Stimulated activated effector memory CD8-positive, alpha-beta T cell treated with anti-CD3 and anti-CD28 coated beads, Interleukin-12 subunit alpha, Interleukin-12 subunit beta, amount 100 ng/mL, for 72 hours (primary cell): ENCODE measurements around the gene RD3L.

Experiments used
- ATAC-seq: fragments of 150-1000 bp; cut with Tn5 transposase; 2 replicates; pipeline ENCODE4 v1.10.0; 2021
- DNase-seq, 2 donors: peaks; one replicate each; pipeline ENCODE4 v3.0.0; 2021 to 2022; ENCODE audit warnings: low spot score in 2 of 2
- H3K27ac Mint-ChIP-seq: one replicate; pipeline ENCODE4 v1.8.0; 2022; ENCODE audit warnings: mild to moderate bottlenecking, mixed read lengths
- H3K36me3 Mint-ChIP-seq: one replicate; pipeline ENCODE4 v1.8.0; 2022; ENCODE audit warnings: mild to moderate bottlenecking, mixed read lengths
- H3K4me1 Mint-ChIP-seq: one replicate; pipeline ENCODE4 v1.8.0; 2022; ENCODE audit warnings: mixed read lengths
- H3K4me3 Mint-ChIP-seq: one replicate; pipeline ENCODE4 v1.8.0; 2022; ENCODE audit warnings: mild to moderate bottlenecking, mixed read lengths
- H3K9me3 Mint-ChIP-seq: one replicate; pipeline ENCODE4 v1.8.0; 2022; ENCODE audit warnings: mixed read lengths

The RD3L gene

DNA sequence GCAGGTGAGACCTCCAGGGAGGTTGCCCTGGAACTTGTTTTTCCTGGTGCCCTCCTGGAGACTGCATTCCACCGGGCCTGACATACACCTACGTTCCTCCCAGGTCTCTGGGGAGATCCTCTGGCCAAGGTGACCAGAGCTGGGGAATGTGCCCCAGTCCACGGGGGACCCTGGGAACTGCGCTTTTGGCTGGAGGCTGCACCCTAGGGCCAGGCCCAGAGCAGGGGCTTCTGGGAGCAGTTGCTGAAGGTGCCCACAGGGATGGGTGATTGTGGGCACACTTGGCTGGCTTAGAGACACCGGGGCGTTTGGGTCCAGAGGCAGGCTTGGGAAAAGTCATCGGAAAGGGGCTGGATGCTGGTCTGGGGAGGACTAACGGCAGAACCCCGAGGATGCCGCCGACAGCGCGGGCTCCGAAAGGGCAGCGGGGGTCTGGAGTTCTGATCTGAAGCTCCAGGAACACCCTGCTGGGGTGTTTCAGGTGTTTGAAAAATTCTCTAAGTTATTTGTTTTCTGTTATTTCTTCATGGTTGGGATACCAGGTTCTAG lies 50.6 kb downstream of the RD3L start:
- H3K4me3 Mint-ChIP-seq, result no peak overlapping the region
- no peaks in the 10 kb centered on the region for H3K36me3 Mint-ChIP-seq
- DNase-seq (no peak), ATAC-seq (no peak)
- no peaks in the 10 kb centered on the region for H3K4me1 Mint-ChIP-seq
- H3K9me3 Mint-ChIP-seq, result no peaks in the 10 kb centered on the region
- no peak overlapping the region for H3K27ac Mint-ChIP-seq

DNA sequence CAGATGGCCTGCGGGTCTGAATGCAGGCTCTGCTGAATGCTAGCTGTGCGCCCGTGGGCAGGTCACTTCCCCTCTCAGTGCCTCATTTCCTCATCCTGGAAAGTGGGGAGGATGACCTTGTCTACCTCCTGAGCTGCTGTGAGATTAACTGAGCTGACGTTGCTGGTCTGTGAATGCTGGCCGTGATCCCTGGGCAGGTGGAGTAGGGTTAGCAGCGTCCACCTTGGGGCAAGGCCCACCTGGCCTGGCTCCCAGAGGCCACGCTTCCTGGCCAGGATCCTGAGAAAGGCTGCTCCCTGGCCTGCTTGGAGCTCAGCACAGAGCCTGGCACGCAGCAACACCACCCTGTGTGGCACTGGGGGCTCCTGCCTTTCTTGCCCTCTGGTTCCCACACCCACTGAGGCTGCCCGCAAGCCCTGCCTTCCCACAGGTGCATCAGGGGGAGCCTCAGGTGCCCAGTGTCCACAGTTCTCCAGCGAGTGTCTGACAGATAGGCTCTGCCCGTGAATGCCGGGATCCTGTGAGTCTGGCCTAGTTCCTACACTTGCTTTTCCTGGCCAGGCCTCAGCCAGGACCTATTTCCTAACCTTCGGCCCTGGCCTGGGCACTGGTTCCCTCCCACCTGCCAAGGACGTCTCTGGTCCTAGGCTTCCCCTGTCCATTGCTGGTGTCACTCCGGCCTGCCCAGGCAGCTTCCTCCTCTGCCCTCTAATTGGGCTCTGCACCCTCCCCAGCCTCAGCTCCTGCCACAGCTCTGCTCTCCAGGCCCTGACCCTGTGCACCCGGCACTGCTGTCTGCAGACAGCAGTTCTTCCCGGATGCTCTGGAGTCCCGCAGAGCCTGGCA lies 51.3 kb downstream of the RD3L start:
- Mint-ChIP-seq H3K36me3 (no peaks in the 10 kb centered on the region), H3K9me3 (no peaks in the 10 kb centered on the region), H3K4me3 (no peak overlapping the region), H3K27ac (no peak overlapping the region), H3K4me1 (no peaks in the 10 kb centered on the region)
- DNase-seq (no peak), ATAC-seq (no peak)
